ENCODE results near the gene VWA1.
"Not testable (repeated sequence)": the region's sequence is repeated elsewhere in the genome, so short reads cannot be mapped to it uniquely, and the experiment has no call there.

The VWA1 gene

DNA sequence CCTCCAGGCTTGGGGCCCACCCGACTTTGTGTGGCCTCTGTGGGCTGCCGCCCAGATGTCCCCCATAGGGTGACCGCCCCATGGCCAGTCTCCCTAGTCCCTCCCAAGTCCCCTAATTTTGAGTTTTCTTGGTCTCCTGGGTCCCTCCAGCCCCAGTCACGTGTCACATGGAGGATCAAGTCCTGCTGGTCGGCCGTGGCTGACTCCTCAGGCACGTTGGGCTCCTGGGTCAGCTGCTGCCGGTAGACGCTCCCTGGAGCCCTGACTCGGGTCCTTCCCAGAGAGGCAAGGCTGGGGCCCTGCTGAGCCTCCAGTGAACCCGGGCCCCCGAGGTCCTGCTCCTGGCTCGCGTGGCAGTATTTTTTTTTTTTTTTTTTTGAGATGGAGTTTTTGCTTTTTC lies 24.2 kb downstream of the VWA1 start:
- not testable (repeated sequence) for DNase-seq

DNA sequence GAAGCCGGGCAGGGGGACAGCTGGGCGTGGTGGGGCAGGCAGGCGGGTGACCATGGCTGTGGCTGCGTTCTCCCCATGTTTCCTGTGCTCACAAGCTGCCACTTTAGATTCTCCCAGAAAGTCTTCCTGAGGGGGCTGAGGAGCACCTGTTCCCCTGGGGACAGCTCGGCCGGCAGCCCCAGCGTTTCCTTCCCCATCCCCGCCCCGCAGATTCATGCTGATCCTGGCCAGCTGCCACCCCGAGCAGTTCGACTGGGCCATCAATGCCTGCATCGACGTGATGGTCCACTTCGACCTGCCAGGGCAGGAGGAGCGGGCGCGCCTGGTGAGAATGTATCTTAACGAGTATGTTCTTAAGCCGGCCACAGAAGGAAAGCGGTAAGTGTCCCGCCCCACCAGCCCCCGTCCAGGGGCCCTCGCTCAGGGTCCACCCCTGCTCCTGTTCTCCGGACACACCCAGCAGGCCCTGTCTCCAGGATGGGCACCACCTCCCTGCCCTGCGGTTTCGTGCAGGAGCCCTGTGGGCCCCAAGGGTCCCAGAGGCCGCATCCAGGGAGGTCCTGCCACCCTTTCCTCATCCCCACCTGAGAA lies 25.1 kb downstream of the VWA1 start:
- DNase-seq: no peak

DNA sequence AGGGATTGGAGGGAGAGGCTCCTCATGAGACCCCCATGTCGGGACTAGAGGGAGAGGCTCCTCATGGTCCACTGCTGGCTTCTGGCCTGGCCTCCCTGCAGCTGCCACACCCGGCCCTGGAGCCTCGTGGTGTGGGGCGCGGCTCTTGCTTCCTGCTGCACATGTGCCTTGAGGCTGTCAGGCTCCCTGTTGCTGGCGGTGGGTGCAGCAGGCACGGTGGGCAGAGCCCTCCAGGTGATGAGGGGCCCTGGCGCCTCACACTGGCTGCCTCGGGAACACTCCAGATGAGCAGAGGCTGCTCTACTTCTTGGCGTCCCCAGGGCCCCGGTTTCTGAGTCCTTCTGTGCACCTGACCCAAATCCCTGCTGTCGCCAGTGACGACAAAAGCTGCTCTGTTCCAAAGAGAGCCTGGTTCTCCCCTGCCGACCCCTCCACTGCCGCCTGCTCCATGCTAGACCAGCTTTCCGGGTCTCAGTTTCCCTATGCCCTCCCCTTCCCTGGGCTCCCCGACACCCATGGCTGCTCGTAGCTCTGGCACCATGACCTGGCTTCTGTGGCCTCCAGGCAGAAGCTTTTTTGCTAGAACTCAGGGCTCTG lies 26.3 kb downstream of the VWA1 start:
- DNase-seq: no peak

DNA sequence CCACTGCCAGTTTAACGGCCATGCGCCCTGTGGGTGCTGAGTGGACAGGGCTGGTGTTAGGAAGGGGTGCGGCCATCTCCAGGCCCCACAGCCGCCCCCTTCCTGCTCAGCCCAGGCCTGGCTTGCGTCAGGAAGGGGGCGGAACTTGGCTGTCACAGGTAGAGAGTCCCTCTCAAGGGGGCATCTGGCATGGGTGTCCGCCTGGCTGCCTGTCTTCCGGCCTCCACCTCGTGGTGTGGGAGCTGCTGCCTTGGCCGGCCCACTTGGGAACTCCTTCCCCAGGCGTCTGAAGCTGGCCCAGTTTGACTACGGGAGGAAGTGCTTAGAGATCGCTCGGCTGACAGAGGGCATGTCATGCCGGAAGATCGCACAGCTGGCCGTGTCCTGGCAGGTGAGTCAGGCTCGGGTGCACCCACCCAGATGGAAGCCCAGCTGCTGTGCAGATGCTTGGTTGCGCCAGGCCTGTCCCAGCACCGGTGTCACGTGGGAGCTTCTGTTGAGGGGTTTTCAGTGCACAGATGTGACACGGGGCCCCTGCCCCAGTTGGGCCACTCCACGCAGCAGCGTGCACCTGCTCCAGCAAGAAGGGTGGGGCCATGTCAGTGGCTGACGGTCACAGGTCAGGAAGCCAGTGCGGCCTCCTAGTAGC lies 27.0 kb downstream of the VWA1 start:
- DNase-seq: no peak

DNA sequence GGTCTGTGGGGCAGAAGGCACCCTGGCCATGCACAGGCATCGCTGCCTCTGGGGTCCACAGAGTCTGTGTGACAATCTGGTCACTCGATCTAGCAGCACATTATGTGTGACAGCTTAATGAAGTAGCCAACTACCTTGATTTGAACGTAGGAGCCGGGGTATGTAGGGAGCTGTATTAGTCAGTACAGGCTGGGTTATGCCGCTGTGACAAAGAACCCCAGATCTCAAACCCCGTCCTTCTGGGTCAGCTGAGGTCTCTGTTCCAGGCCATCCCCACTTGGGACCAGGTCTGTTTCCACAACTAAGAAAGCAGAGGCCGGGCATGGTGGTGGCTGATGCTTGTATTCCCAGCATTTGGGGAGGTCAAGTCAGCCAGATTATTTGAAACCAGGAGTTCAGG lies 27.8 kb downstream of the VWA1 start:
- DNase-seq: no peak

DNA sequence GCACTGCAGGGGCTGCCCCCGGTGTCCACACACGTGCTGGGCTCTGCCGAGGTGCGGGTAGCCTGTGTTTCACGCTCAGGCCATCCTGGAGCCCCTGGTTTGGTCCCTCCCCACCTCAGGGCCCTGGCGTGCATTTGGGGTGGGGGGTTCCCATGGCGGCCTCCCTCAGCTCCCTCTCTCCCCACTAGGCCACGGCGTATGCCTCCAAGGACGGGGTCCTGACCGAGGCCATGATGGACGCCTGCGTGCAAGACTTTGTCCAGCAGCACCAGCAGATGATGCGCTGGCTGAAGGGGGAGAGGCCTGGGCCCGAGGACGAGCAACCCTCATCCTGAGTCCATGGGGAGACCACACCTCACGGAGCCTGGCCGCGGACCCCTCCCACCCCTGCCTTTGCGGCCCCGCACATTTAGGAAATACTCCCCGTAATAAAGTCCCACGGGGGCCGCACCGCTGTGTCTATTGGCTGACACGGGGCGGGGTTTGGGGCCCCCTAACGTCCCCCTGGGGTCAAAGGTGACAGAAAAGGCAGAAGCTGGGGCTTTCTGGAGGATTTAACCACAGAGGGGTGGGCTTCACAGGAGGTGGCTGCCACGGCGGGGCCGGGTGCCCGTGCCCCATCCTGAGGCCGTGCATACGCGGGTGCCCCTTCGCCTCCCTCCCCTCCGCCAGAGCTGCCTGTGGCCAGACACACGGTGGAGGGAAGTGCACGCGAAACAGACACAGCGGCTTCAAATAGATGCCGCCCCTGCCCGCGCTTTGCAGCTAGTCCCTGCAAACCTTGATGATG lies 32.9 kb downstream of the VWA1 start:
- not testable (repeated sequence) for DNase-seq

DNA sequence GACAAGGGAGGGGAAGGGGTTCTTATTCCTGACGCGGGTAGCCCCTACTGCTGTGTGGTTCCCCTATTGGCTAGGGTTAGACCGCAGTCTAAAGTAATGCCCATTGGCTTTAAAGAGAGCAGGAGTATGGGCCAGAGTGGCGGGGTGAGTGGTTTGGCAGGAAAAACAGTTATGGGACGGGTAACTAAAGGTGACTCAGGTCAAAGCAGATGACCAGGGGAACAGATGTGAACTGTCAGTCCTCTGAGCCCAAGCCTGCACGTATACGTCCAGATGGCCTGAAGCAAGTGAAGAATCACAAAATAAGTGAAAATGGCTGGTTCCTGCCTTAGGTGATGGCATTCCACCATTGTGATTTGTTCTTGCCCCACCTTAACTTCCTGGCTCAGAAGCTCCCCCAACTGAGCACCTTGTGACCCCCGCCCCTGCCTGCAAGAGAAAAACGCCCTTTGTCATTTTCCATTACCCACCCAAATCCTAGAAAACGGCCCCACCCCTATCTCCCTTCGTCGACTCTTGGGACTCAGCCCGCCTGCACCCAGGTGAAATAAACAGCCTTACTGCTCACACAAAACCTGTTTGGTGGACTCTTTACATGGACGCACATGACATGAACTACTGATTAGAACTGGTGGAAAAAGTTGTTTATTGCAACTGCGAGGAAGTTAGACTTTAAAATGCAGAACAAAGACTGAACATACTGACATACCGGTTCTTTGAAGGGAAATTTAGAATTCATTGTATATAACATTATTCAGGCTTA lies 35.3 kb downstream of the VWA1 start:
- no peak for DNase-seq

DNA sequence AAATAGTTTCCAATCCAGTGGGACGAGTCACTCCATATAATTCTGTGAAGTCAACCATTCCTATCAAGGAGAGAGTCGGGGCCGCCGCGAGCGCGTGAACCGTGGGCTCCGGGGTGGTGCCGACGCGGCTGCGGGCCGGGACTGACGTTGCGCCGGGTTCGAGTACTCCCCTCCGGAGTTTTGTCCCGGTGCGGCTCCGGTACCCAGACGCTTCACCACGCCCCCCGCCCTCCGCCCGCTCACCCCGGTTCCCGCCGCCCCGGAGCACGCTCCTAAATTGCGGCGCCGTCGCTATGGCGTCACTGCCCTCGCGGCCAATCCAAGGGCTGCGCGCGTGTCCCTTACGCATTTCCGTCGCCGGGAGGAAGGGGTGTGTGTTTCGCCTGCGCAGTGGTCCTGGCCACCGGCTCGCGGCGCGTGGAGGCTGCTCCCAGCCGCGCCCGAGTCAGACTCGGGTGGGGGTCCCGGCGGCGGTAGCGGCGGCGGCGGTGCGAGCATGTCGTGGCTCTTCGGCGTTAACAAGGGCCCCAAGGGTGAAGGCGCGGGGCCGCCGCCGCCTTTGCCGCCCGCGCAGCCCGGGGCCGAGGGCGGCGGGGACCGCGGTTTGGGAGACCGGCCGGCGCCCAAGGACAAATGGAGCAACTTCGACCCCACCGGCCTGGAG lies 36.0 kb downstream of the VWA1 start, which contains the start of gene ATAD3B:
Gene ATAD3B, plus strand, starts transcription at position 377 of the 664 bp plus-strand sequence. Its CDS starts 120 bp downstream, at position 497.
- DNase-seq: peak; percentile 77 to 84 (median 80)

DNA sequence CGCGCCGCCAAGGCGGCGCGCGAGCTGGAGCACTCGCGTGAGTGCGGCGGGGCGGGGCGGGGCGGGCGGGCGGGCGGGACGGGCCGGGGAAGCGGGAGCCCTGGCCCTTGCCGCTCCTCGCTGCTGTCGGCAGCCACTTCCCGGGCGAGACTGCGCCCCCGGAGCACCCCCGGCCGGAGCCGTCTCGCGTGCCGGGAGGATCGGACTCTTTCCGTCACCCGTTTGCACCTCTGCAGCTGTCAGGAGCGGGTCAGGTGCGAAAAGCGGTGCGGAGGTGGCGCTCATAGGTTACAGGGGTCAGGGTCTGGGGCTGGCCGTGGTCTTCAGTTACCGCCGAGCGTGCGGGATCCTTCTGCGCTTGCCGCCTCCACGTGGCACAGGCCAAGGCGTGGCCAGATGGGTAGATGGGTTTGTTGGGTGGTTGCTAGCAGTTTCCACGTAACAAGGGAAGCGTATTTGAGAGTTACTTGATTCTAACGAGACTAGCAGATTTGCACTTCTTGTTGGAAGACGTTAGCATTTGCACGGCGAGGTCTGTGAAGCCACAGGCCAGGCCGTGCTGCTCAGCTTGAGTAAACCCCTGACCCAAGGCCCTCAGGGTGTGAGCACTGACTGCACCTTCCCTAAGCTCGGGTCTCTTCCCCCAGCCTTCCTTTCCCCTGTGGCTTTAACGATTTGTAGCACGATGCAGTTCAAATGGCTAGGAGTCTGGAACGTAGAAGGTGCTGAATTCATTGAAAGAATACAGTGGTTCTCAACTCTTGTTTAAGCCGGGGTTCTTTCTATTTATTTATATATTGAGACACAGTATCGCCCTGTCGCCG lies 36.8 kb downstream of the VWA1 start:
- not testable (repeated sequence) for DNase-seq

DNA sequence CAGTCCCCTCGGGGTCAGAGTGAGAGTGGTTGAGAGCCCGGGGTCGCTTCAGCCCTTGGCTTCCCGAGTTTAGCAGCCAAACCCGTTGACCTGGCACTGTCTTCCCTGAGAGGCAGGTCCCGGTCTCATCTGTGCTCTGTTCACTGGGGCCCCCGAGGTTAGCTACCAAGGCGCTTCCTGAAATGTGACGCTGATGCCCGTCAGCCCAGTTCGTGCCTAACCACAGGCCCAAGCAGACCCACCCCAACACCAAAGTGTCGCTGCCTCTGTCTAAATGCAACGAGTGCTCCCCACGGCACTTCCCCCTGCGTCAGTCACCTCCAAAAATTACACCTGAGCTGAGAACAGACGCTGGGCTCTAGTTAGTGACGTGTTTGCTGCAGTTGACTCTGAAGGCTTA lies 40.5 kb downstream of the VWA1 start:
- not testable (repeated sequence) for DNase-seq

DNA sequence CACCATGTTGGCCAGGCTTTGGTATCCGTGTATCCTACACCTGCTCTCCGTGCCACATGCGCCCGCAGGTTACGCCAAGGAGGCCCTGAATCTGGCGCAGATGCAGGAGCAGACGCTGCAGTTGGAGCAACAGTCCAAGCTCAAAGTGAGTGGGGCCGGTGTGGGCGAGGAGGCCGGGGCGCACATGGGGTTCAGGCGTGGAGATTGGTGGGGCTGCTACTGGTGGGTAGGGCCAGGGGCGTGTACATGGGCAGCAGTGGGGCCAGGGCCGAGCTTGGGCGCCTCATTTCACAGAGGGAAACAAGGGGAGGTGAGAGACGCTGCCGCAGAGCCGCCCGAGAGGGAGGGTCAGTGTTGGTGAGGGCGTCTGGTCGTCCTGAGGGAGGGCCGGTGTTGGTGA lies 41.7 kb downstream of the VWA1 start:
- no peak for DNase-seq

DNA sequence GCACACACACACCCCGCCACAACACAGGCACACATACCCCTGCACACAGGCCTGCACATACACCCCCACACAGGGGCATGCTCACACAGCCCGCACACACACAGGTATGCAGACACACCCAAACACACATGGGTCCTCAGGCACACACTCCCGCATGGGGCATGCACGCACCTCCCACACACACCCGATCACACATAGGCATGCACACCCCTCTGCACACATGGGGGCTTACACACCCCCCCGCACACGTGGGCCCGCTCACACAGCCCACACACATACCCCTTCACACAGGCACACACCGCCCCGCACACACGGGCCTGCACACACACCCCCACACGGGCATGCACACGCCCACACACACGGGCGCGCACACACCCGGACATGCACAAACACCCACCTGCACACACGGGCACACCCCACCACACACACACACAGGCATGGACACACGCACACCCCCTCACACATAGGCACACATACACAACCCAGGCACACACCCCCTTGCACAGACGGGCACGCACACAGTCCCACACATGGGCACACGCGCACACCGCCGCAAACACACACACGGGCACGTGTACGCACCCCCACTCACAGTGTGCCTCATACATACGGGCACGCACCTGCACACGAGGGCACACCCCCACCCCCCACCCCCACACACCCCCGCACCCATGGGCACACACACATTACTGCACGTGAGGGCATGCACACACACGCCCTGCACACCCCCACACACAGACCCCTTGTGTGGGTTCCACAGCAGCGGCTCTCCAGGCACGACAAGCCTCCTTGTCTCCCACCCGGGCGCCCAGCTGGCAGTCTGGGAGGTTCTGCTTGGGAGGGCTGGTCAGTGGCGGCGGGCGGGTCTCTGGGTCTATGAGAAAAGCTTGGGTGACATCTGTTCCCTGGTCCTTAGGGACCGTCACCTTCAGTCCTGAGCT lies 44.3 kb downstream of the VWA1 start:
- DNase-seq: no peak

DNA sequence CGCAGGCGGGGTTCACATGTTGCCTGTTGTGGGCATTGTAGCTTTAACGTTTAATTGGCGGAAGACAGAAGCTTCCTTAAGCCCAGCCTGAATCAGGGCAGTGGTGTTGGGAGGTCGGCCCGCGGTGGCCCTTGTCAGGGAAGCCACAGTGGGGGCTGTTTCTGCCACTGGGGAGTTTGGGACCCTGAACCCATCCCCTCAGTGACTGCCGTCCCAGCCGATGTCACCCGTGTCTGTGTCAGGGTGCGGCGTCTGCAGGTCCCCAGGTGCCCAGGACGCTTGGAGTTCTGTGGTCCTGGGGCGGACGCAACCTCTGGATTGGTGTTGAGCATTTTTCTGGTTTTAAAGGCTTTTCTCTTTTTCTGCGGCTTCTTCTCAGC lies 45.0 kb downstream of the VWA1 start:
- DNase-seq: not testable (repeated sequence)

DNA sequence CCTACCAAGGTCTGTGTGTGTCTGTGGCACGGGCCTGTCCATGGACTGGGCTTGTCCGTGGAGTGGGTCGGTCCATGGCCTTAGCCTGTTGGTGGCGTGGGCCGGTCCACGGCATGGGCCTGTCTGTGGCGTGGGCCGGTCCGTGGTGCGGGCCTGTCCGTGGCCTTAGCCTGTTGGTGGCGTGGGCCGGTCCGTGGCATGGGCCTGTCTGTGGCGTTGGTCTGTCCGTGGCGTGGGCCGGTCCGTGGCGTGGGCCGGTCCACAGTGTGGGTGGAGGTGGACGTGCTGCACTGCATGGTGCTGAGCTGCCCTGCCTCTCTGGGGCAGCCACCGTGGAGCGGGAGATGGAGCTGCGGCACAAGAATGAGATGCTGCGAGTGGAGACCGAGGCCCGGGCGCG lies 46.3 kb downstream of the VWA1 start:
- not testable (repeated sequence) for DNase-seq

DNA sequence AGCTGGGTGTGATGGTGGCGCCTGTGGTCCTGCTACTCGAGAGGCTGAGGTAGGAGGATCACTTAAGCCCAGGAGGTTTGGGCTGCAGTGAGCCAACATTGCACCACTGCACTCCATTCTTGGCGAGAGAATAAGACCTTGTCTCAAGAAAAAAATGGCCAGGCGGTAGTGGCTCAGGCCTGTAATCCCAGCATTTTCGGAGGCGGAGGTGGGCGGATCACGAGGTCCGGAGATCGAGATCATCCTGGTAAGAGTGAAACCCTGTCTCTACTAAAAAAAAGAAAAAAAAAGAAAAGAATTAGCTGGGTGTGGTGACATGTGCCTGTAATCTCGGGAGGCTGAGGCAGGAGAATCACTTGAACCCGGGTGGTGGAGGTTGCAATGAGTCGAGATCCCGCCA lies 47.4 kb downstream of the VWA1 start:
- DNase-seq: no peak

DNA sequence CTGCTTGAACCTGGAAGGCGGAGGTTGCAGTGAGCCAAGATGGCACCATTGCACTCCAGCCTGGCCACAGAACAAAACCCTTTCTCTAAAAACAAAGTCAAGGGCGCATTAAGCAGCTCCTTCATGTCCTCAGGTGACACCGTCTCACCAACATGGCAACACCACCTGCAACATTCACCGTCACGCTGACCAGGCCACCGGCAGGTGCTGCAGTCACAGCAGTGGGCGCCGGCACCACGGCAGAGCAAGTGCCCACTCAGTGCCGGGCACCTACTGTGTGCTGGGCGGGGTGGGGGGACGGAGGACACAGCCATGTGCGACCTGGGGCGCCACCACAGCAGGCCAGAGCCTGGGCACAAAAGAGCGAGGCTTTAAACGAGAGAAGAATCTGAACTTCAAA lies 48.2 kb downstream of the VWA1 start:
- no peak for DNase-seq

DNA sequence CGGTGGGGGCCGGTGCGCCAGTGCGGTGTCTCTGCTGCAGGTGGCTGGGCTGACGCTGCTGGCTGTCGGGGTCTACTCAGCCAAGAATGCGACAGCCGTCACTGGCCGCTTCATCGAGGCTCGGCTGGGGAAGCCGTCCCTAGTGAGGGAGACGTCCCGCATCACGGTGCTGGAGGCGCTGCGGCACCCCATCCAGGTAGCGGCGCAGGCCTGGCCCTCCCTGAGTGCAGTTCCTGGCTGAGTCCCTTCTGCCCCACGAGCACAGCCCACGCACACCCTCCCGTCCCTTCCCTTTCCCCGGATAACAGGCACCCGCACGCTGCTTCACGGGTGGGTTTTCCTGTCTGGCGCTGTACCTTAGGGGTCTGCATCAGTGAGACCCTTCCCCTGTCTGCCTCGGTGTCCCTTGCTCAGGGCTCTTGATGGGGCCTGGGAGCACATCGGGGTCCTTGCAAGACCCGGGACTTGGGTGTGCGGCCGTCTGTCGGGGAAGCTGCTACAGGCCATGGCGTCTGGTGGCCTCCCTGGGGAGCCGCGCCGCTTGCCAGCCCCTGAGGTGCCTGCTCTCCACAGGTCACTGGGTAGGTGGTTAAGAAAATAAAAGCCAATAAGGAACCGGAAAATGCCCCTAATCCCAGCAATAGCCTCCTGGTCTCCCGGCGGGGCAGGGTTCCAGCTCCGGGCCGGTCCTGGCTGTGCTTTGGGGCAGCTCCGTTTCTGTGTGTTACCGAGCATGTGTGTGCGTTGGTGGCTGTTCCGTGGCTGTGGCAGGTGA lies 49.7 kb downstream of the VWA1 start:
- not testable (repeated sequence) for DNase-seq

DNA sequence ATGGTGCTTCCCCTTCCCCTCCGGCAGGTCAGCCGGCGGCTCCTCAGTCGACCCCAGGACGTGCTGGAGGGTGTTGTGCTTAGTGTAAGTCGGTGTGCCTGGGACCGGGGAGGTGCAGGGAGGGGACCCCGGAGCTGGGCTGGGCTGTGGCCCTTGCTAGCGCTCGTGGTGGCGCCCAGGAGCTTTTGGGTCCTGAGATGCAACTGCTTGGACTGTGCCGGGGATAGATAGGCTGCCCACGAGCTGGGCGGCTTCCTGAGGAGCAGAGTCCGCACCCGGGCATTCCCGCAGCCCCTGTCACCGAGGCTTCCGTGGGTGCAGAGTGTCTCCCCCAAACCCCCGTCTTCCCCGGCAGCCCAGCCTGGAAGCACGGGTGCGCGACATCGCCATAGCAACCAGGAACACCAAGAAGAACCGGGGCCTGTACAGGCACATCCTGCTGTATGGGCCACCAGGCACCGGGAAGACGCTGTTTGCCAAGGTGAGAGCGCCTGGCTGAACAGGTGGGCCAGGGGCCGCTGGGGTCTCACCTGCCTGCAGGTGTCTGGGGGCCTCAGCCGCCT lies 50.3 kb downstream of the VWA1 start:
- not testable (repeated sequence) for DNase-seq

DNA sequence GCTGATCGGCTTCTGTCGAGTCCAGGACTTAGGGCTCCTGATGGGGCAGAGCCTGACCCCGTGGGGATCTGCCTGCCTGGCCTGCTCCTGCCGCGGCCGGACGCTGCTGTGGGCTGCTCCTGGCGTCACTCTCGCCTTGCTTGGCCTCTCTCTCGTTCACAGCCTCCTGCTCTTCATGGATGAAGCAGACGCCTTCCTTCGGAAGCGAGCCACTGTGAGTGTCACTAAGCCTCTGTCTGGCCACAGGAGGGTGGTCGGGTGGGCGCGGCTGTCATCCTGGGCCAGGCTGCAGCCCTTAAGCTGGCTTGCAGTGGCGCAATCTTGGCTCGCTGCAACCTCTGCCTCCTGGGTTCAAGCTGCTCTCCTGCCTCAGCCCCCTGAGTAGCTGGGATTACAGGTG lies 52.2 kb downstream of the VWA1 start:
- DNase-seq: no peak
